Astrocyte of the hippocampus (primary cell): ENCODE measurements around the gene SEZ6L.

Source experiments
- DNase-seq: peaks from one replicate; pipeline ENCODE4 v3.0.0; 2011; ENCODE audit warnings: low read depth, low spot score

SEZ6L gene

DNA sequence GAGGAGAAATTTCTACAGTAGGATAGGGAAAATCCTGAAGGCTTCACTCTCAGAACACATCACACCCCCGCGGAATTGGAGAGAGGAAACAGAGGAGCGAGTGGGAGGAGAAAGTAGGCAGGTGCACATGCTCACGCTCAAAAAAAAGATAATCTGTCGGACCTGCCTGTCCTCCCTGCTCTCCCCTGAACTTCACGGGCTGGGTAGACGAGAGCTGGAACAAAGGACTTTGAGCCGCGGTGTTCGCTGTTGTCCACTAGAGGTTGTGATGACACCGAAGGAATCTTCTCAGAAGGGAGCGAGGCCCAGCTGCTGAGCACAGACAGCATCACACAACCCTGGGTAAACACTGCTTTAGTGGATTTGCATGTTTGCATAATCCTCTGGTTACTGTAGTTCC lies 5.0 kb downstream of the SEZ6L start:
- no peak for DNase-seq

DNA sequence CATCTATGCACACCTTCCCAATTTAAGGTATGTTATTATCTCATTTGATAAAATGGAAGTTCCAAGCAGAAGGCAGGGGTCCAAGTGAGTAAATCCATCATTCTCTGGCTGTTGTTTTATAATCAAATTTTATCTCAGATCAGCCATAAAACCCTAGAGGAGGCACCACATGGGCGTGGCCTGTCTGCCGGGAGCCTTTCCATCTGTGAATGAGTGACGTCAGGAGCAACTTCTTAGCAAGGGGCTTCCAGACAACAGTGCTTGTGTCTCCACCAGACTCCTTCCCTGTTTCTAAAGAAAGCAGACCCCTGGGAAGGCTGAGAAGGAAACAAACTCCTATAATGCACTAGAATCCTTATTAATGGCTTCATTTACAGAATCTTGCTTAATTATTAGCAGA lies 13.5 kb downstream of the SEZ6L start:
- DNase-seq: no peak

GRCh38 chr22:26185190-26185589 lies 15.9 kb downstream of the SEZ6L start:
- no peak for DNase-seq

DNA sequence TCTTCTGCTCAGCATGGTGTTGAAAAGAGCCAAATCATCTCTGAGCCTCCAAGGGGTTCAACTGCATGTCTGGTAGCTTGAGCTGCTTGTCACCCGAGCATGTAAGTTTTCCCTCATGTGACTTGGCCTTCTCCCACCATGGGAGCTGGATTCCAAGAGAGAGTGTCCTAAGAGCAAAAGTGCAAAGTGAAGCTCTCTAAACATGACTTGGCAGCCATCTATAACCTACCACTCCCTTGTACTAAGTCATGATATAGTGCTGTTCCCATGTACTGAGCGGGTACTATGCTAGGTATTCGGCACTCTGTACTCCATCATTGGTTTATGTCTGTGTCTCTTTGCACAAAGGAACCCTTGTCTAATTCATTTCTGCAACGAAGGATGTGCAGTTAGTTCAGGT lies 19.1 kb downstream of the SEZ6L start:
- DNase-seq: no peak

DNA sequence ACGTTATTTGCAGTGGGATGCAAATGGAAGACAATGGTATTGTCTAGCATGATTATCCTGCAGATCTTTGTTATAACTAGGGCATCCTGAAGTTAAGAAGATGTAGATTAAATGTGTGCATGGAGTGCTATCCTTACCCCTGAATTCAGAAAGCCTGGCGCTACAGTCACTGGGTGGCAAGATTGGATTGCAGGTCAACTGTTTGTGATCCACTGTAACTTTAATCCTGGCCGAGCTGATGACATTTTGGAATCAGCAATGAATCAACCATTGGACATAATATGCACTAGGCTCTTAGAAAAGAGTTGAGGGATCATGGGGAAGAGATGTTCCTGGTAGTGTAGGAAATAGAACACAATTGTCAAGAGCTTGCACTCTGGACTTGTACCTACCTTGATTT lies 25.1 kb downstream of the SEZ6L start:
- no peak for DNase-seq

GRCh38 chr22:26194877-26195276 lies 25.6 kb downstream of the SEZ6L start:
- no peak for DNase-seq

DNA sequence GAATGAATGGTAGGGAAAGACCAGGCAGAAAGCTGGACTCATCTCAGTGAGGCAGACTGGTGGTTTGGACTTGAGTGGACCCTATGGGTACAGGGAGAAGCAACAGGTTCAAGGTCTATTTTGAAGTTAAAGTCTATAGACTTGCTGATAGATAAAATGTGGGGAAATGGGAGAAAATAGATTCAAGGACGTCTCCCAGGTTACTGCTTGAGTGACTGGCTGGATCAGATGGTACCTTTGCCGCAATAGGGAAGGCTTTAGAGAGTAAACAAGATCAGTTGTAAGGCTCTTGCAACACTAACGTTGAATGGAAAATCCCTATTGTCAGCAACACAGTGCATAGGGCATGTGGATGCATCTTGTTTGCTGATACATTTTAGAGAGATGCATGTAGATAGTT lies 27.4 kb downstream of the SEZ6L start:
- no peak for DNase-seq

DNA sequence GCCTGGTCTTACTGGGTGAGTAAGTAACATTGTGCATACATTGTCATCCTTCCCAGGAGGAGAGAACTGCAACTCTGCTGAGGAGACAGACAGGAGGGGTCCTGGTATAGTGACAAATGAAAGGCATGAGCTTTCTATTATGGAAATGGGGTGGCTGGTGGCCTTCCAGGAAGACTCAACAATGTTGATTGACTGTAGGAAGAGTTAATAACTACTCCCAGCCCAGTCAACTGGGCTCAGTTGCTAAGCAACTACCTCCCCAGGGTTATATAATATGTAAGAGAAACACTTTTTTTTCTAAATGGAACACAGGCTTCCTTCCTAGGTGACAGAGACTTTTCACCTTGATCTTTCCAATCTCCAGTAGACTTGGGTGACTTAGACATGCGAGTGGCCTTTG lies 28.2 kb downstream of the SEZ6L start:
- DNase-seq: no peak

GRCh38 chr22:26199665-26200064 lies 30.4 kb downstream of the SEZ6L start:
- DNase-seq: no peak

DNA sequence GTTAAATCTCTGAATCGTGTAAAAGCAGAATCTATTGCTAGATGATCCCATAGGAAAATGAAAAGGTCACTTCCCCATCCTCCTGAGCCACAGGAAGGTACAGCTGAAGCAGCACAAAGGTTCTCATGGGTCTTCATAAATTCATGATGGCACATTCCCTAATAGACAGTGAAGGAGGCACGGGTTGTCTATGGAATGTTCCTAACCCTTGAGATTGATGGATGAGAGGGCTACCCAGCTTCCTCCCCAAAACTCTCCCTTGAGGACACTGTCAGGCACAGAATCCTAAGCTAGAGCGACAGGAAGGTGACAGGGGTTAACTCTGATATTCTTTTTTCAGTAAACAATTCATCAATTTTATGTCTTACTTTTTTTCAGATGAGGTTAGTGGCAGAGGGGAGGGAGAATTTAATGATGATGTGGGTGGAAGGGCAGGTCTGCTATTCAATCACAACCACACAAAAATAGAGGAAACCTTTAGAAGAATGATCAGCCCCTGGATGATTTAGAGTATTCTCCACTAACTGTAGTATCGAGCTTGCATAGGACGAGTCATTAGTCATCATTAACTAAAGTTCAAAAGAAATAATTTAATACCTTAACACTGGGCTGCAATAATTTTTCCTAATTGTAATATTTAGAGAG lies 33.1 kb downstream of the SEZ6L start:
- DNase-seq: no peak

DNA sequence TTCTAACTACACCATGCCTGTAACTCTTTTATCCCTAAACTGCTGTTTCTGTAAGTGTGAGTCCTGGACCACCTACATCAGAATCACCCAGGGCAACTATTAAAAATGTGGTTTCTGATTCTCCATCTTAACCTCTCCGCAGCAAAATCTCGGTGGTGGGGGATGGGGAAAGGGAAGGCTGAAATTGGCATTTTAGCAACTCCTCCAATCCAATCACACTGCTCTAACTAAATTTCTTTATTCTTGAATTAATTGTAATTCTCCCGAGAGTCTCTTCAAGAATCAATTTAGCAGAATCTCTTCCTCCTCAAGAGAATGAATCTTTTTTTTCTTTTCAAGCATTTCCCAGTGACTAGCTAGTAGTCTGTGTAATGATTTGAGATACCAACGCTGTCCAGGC lies 36.2 kb downstream of the SEZ6L start:
- DNase-seq: no peak

DNA sequence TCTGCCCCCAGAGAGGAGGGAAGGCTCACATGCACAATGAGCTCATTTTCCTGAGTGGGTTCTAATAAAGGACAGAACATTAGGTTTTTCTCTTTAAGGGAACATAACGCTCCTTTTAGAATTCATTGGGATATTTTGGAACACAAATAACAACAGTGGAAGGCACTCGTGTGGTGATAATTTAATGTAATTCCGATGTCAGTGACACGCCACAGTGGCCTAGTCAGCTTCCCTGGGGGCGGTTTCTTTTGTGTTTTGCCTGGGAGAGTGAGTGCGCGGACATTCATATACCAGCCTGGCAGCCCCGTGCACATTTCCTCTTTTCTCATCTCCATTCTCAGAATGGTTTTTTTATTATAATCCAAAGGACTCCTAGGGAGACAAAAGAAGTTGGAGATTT lies 41.1 kb downstream of the SEZ6L start:
- no peak for DNase-seq

GRCh38 chr22:26213826-26214225 lies 44.6 kb downstream of the SEZ6L start:
- DNase-seq: no peak

DNA sequence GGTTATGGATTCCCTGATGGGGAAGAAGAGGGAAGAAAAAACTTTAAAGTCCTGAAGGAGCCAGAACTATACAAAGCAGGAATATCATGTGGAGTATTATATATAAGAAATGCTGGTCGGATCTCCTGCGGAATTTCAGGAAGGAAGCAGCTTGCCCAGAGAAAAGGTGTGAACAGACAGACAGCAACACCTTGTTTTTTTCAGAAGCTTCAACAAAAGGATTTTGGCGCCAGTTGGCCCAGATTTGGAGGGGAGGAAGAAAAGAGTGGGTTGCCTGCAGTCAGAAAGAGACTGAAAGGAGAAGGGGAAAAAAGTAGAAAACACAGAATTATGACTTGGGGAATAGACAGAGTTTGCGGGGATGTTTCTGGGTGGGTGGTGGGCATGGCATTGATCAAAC lies 45.2 kb downstream of the SEZ6L start:
- no peak for DNase-seq

DNA sequence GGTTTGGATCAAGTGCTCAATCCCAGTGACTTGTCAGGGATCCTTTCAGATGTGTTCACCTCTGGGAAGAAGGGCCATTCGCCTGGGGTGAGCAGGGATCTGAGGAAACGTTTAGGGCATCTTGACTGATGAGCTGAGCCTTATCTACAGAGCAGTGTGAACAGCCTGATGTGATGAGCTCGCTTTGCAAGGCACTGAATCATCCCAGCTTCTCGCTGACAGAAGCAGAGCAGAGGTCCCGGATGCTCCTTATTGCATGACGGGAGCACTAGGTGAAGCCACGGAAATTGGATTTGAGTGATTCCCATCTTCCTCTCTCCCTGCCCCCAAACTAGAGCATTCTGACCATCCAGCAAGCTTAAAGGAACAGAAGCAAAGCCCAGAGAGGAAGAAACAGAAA lies 46.5 kb downstream of the SEZ6L start:
- DNase-seq: no peak

DNA sequence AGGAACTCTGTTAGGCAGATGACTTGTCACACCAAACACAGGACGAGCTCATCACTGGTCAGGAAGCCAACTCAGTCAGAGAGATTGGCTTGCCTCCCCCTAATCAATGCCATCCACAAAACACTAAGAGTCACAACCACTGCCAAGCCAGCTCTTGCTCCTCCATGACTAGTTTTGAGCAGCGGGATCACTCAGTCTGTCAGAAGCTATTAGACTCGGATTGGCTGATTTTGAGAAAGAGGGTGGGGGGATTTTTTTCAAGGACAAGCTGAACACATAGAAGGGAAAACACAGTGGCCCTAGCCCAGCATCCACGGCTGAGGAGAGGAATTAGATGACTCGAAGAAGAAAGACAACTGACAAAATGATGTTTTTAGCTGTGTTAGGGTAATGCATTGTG lies 55.9 kb downstream of the SEZ6L start:
- no peak for DNase-seq

- no peak for DNase-seq
Measured at GRCh38 chr22:26226538-26227297, 57.5 kb downstream of the SEZ6L start.

DNA sequence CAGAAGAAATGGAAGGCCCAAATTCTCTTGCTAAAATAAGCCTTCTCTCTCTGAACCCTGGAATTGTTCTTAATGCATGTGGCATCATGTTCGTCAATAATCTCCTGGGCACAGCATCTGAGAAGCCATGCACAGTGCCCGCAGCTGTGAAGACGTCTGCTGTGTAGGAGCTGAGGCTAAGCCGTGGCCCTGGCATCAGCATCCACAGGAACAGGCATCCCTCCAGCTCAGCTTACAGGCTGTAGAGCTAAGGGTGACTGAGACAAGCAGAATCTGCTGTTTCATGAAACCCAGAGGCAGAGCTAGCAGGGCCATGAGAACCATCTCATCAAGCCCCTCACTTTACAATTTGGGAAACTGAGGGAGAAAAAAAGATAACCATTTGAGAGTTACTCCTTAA lies 60.6 kb downstream of the SEZ6L start:
- no peak for DNase-seq

DNA sequence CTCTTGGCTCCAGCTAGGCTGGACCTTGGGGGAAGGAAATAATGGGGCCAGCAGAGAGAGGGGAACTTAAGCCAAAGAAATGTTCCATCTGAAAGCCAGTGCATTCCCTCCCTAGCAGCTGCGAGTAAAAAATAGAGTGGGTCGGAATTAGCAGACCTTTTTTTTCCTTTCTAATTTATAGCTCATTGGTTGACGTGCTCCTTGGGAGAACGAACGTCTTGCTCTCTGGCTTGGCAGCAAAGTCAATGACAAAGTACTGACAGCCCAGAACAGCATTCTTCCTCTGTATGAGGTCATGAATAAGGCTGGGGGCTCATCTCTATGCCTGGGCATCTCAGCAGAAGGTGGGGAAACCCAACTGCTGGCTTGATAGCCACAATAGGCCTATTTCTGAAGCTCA lies 65.0 kb downstream of the SEZ6L start:
- DNase-seq: no peak

DNA sequence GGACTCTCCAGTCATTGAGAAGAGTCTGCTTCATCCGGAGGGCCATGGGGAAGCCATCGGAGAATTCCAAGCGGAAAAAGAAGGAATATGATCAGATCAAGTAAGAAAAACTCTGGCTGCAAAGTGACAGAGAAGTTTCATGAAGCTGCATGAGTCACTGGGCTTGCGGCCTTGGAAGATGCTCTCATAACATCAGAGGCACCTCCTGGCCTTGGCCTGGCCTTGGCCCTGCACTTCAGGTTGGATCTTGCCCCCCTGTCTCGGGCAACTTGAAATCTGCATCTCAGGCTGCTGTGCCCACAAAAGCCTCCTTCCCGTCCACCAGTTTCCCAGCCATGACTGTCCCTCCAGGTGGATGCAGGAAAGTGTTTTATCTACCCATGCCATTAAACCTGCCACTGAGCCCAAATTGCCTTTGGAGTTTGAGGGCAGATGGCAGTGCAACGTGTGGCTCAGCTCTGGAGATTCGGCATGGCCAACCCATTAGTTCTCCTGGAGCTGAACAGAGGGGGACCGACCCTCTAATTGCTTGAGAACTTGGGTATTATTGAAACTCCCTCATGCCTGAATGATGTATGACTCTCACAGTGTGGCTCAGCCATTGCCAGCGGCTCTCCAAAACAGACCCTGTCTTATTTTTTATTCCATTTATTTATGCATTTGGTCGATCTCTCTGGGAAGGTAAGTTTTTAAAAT lies 66.7 kb downstream of the SEZ6L start:
- no peak for DNase-seq

GRCh38 chr22:26236991-26237390 lies 67.7 kb downstream of the SEZ6L start:
- DNase-seq: peak; percentile 32

- DNase-seq: no peak
Measured at GRCh38 chr22:26238596-26238995, 69.3 kb downstream of the SEZ6L start.

DNA sequence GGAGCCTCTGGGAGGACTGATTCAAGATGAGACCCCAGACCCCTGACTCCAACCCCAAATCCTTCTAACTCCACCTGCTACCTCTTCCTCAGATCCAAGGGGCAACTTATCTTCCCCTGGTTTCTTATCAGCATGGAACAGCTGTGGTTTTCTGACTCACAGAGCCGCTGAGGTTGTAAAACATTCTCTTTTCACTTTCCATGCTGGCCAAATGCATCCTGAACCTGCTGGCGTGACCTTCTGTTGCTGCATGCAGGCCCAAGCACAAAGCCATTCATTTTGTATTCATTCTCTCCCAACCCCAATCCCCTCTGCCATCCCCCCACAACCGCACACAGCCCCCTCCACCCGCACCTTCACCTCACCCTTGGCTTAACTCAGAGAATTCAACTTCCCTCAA lies 70.3 kb downstream of the SEZ6L start:
- DNase-seq: peak; percentile 15
